GM12872 (cell line): ENCODE results near the gene TBC1D24.

Experiments used
- CTCF ChIP-seq: IDR thresholded peaks from 3 replicates; pipeline ENCODE4 v1.5.1; 2011; ENCODE audit warnings: low read depth, mild to moderate bottlenecking, low read length, moderate library complexity; ENCODE audit not compliant: insufficient read depth

Gene TBC1D24

GRCh38 chr16:2477327-2477726, 2.4 kb downstream of the TBC1D24 start:
- no peak for TF ChIP-seq CTCF

GRCh38 chr16:2478279-2478678, 3.4 kb downstream of the TBC1D24 start:
- no peak for TF ChIP-seq CTCF

DNA sequence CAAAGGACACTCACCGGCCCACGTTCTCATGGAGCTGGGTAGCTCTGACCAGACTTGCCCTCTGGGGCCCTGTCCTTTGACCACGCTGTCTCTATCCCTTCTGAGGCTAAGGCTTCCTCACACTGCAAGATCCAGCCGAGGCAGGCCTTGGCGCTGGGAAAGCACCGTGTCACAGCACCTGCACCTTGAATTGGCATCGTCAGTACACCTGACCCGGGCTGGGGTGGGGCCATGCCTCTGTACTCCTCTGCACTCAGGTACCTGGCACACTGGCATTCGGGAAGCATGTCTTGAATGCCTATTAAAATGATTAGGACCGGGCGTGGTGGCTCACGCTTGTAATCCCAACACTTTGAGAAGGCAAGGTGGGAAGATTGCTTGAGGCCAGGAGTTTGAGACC, 6.0 kb downstream of the TBC1D24 start:
- TF ChIP-seq CTCF, result no peak

- TF ChIP-seq CTCF, result no peak
Measured at GRCh38 chr16:2481676-2482075, 6.7 kb downstream of the TBC1D24 start.

- TF ChIP-seq CTCF, result no peak
Measured at GRCh38 chr16:2482249-2482648, 7.3 kb downstream of the TBC1D24 start.

- no peak for TF ChIP-seq CTCF
Measured at GRCh38 chr16:2482708-2483534, 8.0 kb downstream of the TBC1D24 start.

DNA sequence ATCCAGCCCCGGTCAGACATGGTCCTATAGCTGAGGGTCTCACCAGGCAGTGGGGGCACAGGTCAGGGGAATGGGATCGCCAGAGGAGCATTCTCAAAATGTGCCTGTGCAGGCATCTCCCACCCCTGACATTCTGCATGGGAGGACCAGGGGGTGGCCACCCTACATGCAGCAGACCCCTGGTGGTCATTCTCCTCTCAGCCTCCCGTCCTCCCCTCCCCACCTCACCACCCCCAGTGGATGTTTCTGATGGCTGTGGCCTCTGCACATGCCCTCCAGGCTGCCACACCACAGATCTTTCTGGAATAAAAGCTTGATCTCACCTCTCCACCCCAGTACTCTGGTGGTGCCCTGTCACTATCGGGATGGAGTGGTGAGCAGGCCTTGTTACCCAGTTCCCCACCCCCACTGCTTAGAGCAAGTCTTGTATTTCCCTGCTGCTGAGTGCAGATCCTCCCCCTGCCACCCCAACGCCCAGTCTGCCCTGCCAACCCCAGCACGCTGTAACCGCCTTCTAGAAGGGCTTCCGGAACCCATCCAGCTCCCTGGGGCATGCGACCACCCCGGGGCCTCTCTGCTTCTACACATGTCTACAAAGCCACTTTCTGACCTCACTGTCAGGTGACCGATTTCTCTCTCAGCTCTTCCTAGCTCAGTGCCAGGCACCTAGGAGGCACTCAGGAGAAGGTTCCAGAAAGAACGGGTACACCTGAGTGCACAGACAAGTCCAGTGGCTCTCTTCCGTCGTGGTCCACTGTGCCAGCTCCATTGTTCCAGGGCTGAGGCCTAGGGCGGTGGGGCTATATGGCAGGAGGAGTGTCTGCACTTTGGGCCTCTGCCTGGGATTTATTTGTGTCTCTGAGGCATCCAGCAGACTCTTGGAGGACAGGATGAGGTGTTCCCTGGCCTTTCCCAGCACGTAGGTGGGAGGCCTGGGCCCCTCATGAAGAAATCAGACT, 9.3 kb downstream of the TBC1D24 start:
- no peak for TF ChIP-seq CTCF
